GM12878 (cell line): ENCODE data around the gene ZBTB16. TPM values are rescaled to one million over a fixed set of nuclear protein-coding genes. Genes with fewer than 3 reads are reported as not detected.

Experiments used
- ATAC-seq: fragments of 200-7000 bp; cut with Tn5 transposase; 3 replicates; pipeline ENCODE4 v1.9.1; 2020; ENCODE audit warnings: mild to moderate bottlenecking, moderate library complexity
- BruUV-seq: library from RNA; stranded (reverse); fragments of 400-500 nt; replicated peaks from 2 replicates; lab custom pipeline; 2021; lab: Mats Ljungman, UMichigan
- CTCF ChIA-PET: fragments of 300-600 bp; sonication (Branson Sonifier 250); formaldehyde crosslinking; extraction: SDS; loops from one replicate; lab custom pipeline; 2021; ENCODE audit warnings: inconsistent platforms; lab: Yijun Ruan, JAX
- POLR2A ChIA-PET: fragments of 350-600 bp; formaldehyde crosslinking; extraction: SDS; loops from one replicate; lab custom pipeline; 2021; ENCODE audit warnings: inconsistent platforms; lab: Charles Lee
- RAD21 ChIA-PET: fragments of 300-600 bp; sonication (Branson Sonifier 250); formaldehyde crosslinking; loops from one replicate; lab custom pipeline; 2023; ENCODE audit warnings: antibody characterized with exemption; ENCODE audit not compliant: unreplicated experiment; lab: Charles Lee
- SMC1A ChIA-PET: fragments of 300-600 bp; sonication (Branson Sonifier 250); formaldehyde crosslinking; loops from one replicate; lab custom pipeline; 2023; ENCODE audit not compliant: unreplicated experiment, uncharacterized antibody; lab: Charles Lee
- DNase-seq: peaks from one replicate; pipeline ENCODE4 v3.0.0-alpha.2; 2011; ENCODE audit warnings: low read depth, low spot score
- FAIRE-seq: peaks from 3 replicates; lab custom pipeline; 2011; peaks lifted over from hg19 to GRCh38; lab: Jason Lieb, UNC
- H2AFZ ChIP-seq: 2 replicates; pipeline ENCODE4 v1.6.0; 2011; ENCODE audit warnings: low read depth, low read length, control low read depth; ENCODE audit not compliant: control insufficient read depth
- H3K27ac ChIP-seq: 2 replicates; pipeline ENCODE4 v1.5.1; 2011; ENCODE audit warnings: control low read depth; ENCODE audit not compliant: control insufficient read depth, insufficient read depth
- H3K27me3 ChIP-seq, 2 experiments: replicated peaks in 1 of 2; 2 replicates each; pipeline versions ENCODE4 v1.6.0 to v1.6.1; 2011; ENCODE audit warnings: low read length in 1 of 2; ENCODE audit not compliant: control insufficient read depth in 2 of 2, insufficient read depth in 2 of 2
- H3K36me3 ChIP-seq, 2 experiments: 2 replicates each; pipeline ENCODE4 v1.5.1; 2011; ENCODE audit warnings: low read length in 1 of 2; ENCODE audit not compliant: control insufficient read depth in 2 of 2, insufficient read depth in 2 of 2
- H3K4me1 ChIP-seq: 2 replicates; pipeline ENCODE4 v1.6.1; 2011; ENCODE audit warnings: mild to moderate bottlenecking, low read length, moderate library complexity, mixed read lengths; ENCODE audit not compliant: control insufficient read depth, insufficient read depth
- H3K4me2 ChIP-seq: 2 replicates; pipeline ENCODE4 v1.6.0; 2011; ENCODE audit warnings: control low read depth; ENCODE audit not compliant: control insufficient read depth, insufficient read depth
- H3K4me3 ChIP-seq: fragments of 200-600 bp; sonication (generic); 2 replicates; pipeline ENCODE4 v1.5.1; 2016
- H3K79me2 ChIP-seq: 2 replicates; pipeline ENCODE4 v1.6.0; 2011; ENCODE audit warnings: low read length; ENCODE audit not compliant: control insufficient read depth, insufficient read depth
- H3K9ac ChIP-seq: 2 replicates; pipeline ENCODE4 v1.8.0; 2011; ENCODE audit warnings: low read length, control low read depth, mixed read lengths; ENCODE audit not compliant: control insufficient read depth, insufficient read depth
- H3K9me3 ChIP-seq: replicated peaks from 3 replicates; pipeline ENCODE4 v1.5.1; 2011; ENCODE audit warnings: mild to moderate bottlenecking, low read length; ENCODE audit not compliant: control insufficient read depth, insufficient read depth
- H4K20me1 ChIP-seq: 2 replicates; pipeline ENCODE4 v1.6.0; 2011; ENCODE audit not compliant: control insufficient read depth, insufficient read depth
- BRCA1 ChIP-seq: IDR thresholded peaks from 2 replicates; pipeline ENCODE4 v1.6.1; 2011; ENCODE audit warnings: low read depth, low read length, improper control_type of control experiment
- CBX3 ChIP-seq: fragments of 200-600 bp; sonication (generic); IDR thresholded peaks from 2 replicates; pipeline ENCODE4 v1.6.1; 2016; ENCODE audit warnings: low read depth, borderline replicate concordance
- JUNB ChIP-seq: IDR thresholded peaks from 2 replicates; pipeline ENCODE4 v1.6.1; 2016; ENCODE audit warnings: antibody characterized with exemption, mild to moderate bottlenecking
- MYC ChIP-seq: IDR thresholded peaks from 2 replicates; pipeline ENCODE4 v1.6.1; 2011; ENCODE audit warnings: mild to moderate bottlenecking, low read length, moderate library complexity, inconsistent platforms; ENCODE audit not compliant: insufficient read depth, insufficient replicate concordance, insufficient read length, severe bottlenecking
- STAT3 ChIP-seq: IDR thresholded peaks from 2 replicates; pipeline ENCODE4 v1.6.1; 2011; ENCODE audit warnings: low read depth, low read length, improper control_type of control experiment
- WGBS: methylation state at CpG from one replicate; pipeline ENCODE4 v1.1.6; 2016; ENCODE audit warnings: low lambda C conversion rate; ENCODE audit not compliant: insufficient replicate concordance, insufficient coverage; ENCODE audit errors: missing lambda C conversion rate; 5-methylcytosine and 5-hydroxymethylcytosine counted together
- in situ Hi-C: fragments of 300-500 bp; cut with MboI; formaldehyde crosslinking; loops from 9 replicates; pipeline ENCODE4 v1.14.3; 2018; ENCODE audit warnings: mixed read lengths
- intact Hi-C: fragments of 100-400 bp; cut with micrococcal nuclease; formaldehyde crosslinking; loops from one replicate; pipeline ENCODE4 v1.14.2; 2022; ENCODE audit not compliant: unreplicated experiment
- polyA plus RNA-seq, 11 experiments: library from polyadenylated mRNA; depleted of rRNA in 4 of 11; unstranded in 6 of 11; stranded (reverse) in 5 of 11; fragments of >200 nt; fragmentation: Nextera tagmentation in 4 of 11; fragmentation: Illumina TruSeq in 1 of 11; extraction: Ambion mirVana in 4 of 11; extraction: Trizol in 1 of 11; gene quantifications; 1 replicate in 1 of 11; 2 replicates in 10 of 11; pipeline versions ENCODE4 v1.2.1 to v1.2.3, GENCODE V29; 2011 to 2016; ENCODE audit warnings: inconsistent platforms in 2 of 11, missing spikeins in 2 of 11, low read depth in 1 of 11
- total RNA-seq, 4 experiments: library from RNA; depleted of rRNA in 3 of 4; stranded (reverse); fragments of >200 nt in 3 of 4; fragmentation: Illumina TruSeq in 1 of 4; extraction: Trizol in 1 of 4; gene quantifications; 2 replicates each; pipeline versions ENCODE4 v1.2.1 to v1.2.3, GENCODE V29; 2013 to 2021
- TF ChIP-seq, protein P1 (sequence below): IDR thresholded peaks from 2 replicates; pipeline ENCODE4 v1.6.1; 2011; ENCODE audit warnings: low read depth, low read length, improper control_type of control experiment, borderline replicate concordance
- TF ChIP-seq, protein P2 (sequence below): fragments of 450-650 bp; IDR thresholded peaks from 2 replicates; pipeline ENCODE4 v1.6.1; 2017; ENCODE audit warnings: antibody characterized with exemption, mild to moderate bottlenecking, moderate library complexity
- TF ChIP-seq, protein P3 (sequence below): IDR thresholded peaks from 2 replicates; pipeline ENCODE4 v1.6.1; 2012; ENCODE audit warnings: low read depth, low read length, improper control_type of control experiment
- TF ChIP-seq, protein P4 (sequence below): IDR thresholded peaks from 2 replicates; pipeline ENCODE4 v1.6.1; 2012; ENCODE audit warnings: low read depth, low read length, improper control_type of control experiment
- TF ChIP-seq, protein P5 (sequence below): fragments of 450-650 bp; IDR thresholded peaks from 2 replicates; pipeline ENCODE4 v1.6.1; 2016; ENCODE audit warnings: mild to moderate bottlenecking, moderate library complexity, borderline replicate concordance

ZBTB16 gene
- total and polyA plus RNA-seq, 10 of the 15 experiments (the other 5 are each of a cell fraction or from before 2014, with no cell fraction given), result 0.38 TPM; not detected in 9

DNA sequence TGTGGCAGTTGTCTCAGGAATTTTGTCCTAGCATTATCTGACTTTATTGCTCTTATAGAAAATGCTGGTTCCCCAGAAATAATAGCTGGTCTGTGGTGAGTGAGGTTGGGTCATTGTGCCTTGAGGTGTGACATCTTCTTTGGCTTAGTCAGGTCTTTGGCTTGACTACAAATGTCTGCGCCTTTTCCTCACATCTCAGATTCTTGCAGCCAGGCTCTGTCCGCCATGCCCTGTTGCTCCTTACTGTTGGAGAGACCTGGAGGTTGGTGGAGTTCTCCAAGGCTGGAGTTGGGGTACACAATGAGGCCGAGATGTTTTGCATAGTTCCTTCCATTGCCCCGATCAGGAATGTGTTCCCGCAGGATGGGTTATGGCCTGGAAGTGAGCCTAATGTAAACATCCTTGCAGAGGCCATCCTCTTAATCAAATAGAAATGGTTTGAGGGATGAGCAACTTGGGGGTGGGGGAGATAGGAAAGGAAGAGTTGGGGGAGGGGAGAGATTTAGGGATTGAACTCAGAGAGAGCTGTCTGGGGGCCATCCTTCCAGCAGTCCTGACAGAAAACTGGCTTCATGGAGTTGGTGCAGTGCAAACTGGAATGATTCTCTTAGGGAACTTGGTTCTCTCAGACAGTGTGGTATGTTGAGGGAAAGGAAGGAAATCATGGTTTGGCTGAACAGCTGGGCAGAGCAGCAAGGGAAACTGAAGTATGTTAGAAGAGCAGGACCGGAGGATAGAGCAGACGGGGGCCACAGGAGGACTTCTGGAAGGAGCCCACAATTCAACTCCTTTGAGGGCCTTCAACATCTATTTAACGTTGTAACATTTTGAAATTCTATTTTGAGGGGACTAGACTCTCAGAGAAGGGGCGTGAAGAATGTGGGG is 49.9 kb downstream of the ZBTB16 start:
- no peak overlapping the region for H3K4me2 ChIP-seq
- ATAC-seq (no peak), DNase-seq (no peak), FAIRE-seq (no peak)
- RAD21 ChIA-PET, result no interaction called here
- no peak overlapping the region for H2AFZ ChIP-seq
- CTCF ChIA-PET, result no interaction called here
- 24% methylated on average over 9 of the region's 9 CpGs for WGBS
- H3K4me3 ChIP-seq, result no peak overlapping the region
- no peaks in the 10 kb centered on the region for H4K20me1 ChIP-seq
- in situ Hi-C loops (no loop called here), intact Hi-C loops (no loop called here)
- POLR2A ChIA-PET, result no interaction called here
- no TSS peak for BruUV-seq
- H3K27me3 ChIP-seq, result peaks cover 1 to 9% of the 10 kb centered on the region in 2 experiments; a peak in 2 of 4 replicates
- H3K9me3 ChIP-seq, result no peaks in the 10 kb centered on the region
- H3K27ac ChIP-seq, result no peak overlapping the region
- no peak overlapping the region for H3K9ac ChIP-seq
- H3K36me3 ChIP-seq, result no peaks in the 10 kb centered on the region
- H3K79me2 ChIP-seq, result no peaks in the 10 kb centered on the region
- H3K4me1 ChIP-seq, result no peaks in the 10 kb centered on the region
- SMC1A ChIA-PET, result no interaction called here
- TF ChIP-seq, protein P1, sequence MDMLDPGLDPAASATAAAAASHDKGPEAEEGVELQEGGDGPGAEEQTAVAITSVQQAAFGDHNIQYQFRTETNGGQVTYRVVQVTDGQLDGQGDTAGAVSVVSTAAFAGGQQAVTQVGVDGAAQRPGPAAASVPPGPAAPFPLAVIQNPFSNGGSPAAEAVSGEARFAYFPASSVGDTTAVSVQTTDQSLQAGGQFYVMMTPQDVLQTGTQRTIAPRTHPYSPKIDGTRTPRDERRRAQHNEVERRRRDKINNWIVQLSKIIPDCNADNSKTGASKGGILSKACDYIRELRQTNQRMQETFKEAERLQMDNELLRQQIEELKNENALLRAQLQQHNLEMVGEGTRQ, result no peak
- TF ChIP-seq STAT3 (no peak), MYC (no peak), BRCA1 (no peak), CBX3 (no peak), JUNB (no peak)
- TF ChIP-seq, protein P2, sequence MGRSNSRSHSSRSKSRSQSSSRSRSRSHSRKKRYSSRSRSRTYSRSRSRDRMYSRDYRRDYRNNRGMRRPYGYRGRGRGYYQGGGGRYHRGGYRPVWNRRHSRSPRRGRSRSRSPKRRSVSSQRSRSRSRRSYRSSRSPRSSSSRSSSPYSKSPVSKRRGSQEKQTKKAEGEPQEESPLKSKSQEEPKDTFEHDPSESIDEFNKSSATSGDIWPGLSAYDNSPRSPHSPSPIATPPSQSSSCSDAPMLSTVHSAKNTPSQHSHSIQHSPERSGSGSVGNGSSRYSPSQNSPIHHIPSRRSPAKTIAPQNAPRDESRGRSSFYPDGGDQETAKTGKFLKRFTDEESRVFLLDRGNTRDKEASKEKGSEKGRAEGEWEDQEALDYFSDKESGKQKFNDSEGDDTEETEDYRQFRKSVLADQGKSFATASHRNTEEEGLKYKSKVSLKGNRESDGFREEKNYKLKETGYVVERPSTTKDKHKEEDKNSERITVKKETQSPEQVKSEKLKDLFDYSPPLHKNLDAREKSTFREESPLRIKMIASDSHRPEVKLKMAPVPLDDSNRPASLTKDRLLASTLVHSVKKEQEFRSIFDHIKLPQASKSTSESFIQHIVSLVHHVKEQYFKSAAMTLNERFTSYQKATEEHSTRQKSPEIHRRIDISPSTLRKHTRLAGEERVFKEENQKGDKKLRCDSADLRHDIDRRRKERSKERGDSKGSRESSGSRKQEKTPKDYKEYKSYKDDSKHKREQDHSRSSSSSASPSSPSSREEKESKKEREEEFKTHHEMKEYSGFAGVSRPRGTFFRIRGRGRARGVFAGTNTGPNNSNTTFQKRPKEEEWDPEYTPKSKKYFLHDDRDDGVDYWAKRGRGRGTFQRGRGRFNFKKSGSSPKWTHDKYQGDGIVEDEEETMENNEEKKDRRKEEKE, result no peak
- TF ChIP-seq, protein P3, sequence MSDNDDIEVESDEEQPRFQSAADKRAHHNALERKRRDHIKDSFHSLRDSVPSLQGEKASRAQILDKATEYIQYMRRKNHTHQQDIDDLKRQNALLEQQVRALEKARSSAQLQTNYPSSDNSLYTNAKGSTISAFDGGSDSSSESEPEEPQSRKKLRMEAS, result no peak
- TF ChIP-seq, protein P4, sequence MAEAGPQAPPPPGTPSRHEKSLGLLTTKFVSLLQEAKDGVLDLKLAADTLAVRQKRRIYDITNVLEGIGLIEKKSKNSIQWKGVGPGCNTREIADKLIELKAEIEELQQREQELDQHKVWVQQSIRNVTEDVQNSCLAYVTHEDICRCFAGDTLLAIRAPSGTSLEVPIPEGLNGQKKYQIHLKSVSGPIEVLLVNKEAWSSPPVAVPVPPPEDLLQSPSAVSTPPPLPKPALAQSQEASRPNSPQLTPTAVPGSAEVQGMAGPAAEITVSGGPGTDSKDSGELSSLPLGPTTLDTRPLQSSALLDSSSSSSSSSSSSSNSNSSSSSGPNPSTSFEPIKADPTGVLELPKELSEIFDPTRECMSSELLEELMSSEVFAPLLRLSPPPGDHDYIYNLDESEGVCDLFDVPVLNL, result no peak
- TF ChIP-seq, protein P5, sequence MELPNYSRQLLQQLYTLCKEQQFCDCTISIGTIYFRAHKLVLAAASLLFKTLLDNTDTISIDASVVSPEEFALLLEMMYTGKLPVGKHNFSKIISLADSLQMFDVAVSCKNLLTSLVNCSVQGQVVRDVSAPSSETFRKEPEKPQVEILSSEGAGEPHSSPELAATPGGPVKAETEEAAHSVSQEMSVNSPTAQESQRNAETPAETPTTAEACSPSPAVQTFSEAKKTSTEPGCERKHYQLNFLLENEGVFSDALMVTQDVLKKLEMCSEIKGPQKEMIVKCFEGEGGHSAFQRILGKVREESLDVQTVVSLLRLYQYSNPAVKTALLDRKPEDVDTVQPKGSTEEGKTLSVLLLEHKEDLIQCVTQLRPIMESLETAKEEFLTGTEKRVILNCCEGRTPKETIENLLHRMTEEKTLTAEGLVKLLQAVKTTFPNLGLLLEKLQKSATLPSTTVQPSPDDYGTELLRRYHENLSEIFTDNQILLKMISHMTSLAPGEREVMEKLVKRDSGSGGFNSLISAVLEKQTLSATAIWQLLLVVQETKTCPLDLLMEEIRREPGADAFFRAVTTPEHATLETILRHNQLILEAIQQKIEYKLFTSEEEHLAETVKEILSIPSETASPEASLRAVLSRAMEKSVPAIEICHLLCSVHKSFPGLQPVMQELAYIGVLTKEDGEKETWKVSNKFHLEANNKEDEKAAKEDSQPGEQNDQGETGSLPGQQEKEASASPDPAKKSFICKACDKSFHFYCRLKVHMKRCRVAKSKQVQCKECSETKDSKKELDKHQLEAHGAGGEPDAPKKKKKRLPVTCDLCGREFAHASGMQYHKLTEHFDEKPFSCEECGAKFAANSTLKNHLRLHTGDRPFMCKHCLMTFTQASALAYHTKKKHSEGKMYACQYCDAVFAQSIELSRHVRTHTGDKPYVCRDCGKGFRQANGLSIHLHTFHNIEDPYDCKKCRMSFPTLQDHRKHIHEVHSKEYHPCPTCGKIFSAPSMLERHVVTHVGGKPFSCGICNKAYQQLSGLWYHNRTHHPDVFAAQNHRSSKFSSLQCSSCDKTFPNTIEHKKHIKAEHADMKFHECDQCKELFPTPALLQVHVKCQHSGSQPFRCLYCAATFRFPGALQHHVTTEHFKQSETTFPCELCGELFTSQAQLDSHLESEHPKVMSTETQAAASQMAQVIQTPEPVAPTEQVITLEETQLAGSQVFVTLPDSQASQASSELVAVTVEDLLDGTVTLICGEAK, result no peak
